SIG-M5 treated with dmso at 0.1 percent for 504 hours (cell line): ENCODE measurements around the gene PTK7.
"Not testable (repeated sequence)": the region's sequence is repeated elsewhere in the genome, so short reads cannot be mapped to it uniquely, and the experiment has no call there.

Experiments
- DNase-seq: peaks from one replicate; lab custom pipeline; 2025; ENCODE audit not compliant: unreplicated experiment; lab: John Stamatoyannopoulos, UW

Gene PTK7

DNA sequence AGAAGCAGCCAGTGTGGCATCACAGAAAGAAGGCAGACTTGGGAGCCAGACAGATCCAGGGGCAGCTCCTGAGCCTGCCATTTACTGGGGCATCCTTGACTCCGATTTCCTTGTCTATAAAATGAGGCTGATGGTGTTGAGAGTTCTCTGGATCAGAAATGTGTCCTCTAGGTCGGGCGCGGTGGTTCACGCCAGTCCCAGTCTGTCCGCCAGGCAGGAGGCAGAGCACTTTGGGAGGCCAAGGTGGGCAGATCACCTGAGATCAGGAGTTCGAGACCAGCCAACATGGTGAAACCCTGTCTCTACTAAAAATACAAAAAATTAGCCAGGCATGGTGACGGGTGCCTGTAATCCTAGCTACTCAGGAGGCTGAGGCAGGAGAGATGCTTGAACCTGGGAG is 41.4 kb downstream of the PTK7 start:
- not testable (repeated sequence) for DNase-seq

DNA sequence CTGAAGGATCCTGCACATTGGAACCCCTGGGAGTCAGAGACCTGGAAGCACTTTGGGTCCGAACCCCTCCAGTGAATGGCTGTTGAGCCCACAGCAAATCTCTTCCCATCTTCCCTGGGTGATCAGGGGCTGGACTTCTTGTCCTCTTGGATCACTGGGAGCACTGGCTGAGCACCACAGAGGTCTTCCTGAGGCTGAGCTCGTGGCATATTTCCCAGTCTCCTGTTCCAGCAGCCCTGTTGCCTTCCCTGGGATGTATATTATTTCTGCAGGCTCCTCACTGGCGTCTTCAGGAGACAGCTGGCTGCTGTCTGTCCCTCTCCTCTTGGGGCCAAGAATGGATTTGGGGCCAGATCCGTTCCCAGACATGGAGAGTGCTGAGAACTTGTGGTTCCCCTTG is 43.4 kb downstream of the PTK7 start:
- DNase-seq = no peak

DNA sequence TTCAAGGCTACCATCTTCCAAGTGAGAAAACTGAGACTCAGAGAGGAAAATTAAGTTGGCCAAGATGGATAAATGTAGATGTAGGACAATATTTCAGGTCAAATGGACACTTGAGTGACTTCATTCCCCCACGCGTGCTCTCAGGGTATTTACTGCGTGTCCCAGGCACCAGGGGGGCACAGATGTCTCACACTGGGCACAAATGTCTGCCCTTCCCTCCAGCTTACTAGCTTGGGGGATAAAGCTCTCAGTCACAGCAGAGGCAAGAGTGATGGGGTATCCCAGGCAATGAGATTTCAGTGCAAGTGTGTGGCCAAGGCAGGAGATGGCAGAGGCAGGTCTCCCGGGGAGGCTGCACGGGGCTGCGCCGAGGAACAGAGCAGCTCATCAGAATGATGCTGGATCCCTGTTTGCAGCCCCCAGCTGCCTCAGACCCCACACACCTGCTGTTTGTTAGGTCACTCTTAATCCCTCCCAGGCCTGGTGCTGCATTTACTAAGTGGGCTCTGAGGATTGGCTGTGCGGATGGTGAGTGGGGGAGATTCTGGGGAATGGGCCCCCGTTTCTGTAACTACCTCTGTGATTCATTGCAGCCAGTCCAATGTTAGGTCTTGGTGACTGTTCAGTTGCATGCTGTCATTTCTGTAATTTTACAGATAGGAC is 44.1 kb downstream of the PTK7 start:
- no peak for DNase-seq

DNA sequence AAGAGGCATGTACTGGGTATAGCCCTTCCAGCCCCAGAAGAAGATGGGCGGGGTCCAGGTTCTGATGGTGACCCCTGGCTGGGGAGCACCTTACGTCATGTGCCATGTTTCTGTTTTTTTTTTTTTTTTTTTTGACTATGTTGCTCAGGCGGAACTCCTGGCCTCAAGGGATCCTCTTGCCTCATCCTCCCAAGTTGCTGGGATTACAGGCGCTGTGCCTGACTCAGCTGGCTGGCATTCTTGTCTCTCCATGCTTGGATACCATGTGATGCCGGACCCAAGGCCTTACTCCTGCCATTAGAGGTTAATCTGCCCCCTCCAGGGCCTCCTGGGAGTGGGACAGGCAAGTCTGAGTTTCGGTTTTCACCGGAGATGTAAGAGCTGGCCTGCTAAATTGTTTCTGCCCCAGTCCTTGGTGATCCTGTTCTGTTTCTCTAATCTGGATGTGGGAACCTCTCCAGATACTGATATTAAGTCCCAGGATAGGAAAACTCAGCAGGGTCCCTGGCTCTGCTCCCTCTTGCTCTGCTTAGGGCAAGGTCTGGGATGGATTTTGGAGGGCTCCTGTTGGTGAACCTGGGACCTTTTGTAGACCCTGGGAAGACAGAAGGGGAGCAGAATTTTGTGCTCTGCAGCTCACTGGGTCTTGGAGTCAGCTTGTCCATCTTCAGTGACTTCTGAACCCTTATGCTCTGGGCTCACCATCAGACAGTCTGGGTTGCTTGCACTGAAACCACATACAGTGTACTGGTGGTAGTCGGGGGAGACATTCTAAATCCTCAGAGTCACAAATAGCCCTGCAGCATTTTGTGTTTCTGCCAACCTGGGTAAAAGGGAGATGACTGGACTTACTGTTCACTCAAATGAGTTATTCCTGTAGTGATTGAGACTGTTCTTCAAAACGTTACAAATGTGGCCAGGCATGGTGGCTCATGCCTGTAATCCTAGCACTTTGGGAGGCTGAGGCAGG is 45.1 kb downstream of the PTK7 start:
- DNase-seq = no peak

DNA sequence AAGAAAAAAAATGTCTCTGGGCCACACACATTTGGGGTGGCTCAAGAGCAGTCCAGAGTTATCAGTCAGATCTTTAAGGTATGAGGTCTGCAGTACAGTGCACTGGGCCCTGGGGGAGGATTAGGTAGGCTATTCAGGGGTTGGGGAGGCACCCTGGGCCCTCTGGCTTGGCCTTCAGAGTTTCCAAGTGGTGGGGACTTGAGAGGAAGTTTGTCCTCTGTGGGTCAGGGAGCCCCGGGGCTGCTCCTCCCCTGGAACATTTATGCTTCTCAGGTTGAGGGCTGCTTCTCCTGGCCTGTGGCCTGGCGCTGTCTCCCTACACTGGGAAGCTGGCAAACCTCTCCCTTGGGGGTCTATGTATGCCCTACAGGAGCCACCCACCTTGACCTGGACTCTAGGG is 46.0 kb downstream of the PTK7 start:
- no peak for DNase-seq

DNA sequence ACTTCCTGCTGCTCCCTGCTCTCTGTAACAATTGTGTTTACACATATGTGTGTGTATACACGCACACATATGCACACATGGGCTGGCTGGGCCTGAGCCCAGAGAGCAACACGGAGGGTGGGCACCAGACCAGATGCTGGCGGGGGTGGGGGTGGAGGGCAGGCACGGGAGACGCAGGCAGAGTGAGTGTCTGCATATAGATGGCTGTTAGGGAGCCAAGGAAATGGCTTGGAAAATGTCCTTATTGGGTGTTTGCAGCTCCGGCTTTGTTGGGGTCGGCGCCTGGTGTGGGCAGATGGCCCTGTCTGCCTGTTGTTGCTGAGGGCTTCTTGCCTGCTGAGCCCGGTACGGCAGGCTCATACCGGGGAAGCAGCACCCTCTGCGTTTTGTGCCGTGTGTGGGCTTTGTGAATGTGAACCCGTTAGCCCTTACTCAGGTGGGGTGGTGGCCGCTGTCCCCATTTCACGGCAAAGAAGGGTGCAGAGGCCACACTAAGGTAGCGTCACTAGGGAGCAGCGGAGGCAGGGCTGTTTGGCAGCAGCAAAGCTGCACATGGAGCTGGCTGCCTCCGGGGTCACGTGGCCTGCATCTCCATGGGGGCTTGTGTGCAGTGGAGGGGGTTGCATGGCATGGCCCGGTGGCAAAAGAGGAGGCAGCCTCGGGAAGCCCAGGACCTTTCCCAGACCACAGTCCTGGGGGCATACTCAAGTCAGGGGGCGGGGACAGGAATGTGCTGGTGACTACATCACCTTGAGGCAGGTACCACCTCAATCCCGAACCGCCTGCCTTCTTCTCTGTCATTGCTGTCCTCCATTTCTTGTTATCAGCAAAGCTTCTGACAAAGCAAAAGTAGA is 47.6 kb downstream of the PTK7 start:
- no peak for DNase-seq

DNA sequence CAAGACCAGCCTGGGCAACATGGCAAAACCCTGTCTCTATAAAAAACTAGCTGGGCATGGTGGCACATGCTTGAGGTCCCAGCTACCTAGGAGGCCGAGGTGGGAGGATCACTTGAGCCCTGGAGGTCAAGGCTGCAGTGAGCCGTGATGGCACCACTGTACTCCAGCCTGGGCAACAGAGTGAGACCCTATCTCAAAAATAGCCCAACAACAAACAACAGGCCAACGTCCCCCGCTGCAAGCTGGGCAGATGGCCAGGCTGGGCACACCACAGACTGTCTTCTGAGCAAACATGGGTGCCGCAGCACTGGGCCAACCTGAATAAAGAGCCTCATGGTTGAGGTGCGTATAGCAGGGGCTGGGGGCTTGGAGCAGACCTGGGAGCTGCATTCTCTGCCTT is 48.4 kb downstream of the PTK7 start:
- DNase-seq = no peak

DNA sequence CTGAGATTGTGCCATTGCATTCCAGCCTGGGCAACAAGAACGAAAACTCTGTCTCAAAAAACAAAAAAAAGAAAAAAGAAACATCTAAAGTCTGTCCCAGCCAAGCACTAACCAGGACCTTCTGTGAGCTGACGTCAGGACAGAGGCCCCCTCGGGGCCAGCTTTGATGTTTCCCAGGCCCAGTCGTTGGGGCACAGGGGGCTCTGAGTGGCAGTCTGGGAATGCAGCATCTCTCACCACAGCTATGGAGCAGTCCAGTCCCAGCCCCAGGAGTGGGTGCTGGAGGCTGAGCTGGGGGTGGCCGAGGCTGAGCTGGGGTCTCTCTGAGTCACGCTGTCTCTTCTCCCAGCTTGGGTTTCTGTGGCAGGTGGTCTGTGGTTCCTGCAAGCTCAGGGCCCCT is 49.0 kb downstream of the PTK7 start:
- DNase-seq = no peak

DNA sequence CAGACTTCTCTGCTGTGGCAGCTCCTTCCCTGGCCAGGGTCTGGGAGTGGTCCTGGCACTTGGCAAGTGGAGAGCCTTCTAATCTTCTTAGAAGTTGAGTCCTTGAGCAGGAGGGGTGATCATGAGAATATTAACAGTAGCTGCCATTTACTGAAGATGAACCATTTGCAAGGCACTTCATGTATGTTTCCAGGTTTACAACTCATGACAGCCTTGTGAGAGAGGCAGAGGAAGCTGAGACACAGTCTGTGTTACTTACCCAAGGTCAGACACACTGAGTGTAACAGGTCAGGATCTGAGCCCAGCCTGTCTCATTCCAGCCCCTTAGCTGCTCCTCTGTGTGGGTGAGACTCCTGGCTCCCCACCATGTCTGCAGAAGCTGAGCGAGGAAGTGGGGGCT is 49.4 kb downstream of the PTK7 start:
- DNase-seq = no peak

DNA sequence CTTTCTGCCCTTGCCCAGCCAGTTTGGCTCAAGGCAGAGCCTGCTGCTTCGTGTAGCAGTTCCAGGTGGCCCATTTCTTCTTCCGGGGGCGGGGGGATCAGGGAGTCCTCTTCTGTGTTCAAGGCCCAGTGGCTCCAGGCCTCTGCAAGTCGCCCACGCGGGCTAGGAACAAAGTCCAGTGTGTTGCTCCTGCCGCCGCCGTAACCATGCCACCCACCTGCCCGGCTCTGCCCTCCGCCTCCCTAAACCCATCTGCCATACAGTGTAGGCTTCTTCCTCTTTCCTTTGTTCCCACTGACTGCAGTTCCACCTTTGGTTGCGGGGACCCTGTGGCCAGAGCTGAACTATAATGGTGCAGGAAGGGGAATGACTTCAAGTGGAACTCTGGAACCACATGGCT is 51.1 kb downstream of the PTK7 start:
- DNase-seq = no peak

DNA sequence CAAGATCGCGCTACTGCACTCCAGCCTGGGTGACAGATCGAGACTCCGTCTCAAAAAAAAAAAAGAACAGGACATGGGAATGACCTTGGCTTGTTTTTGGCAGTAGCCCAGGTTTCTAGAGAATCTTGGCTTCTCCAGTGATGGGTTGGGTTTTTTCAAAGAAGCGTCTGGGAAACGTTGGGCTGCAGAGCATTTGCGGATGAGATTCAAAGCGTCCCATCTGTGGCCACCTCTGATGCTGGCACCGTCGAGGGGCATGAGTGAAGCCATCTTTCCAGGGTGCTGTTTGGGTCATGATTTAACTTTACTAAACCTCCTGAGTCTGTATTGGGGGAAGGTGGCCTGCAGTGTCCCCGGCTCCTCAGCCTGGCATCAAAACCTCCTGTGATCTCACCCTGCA is 51.8 kb downstream of the PTK7 start:
- no peak for DNase-seq

DNA sequence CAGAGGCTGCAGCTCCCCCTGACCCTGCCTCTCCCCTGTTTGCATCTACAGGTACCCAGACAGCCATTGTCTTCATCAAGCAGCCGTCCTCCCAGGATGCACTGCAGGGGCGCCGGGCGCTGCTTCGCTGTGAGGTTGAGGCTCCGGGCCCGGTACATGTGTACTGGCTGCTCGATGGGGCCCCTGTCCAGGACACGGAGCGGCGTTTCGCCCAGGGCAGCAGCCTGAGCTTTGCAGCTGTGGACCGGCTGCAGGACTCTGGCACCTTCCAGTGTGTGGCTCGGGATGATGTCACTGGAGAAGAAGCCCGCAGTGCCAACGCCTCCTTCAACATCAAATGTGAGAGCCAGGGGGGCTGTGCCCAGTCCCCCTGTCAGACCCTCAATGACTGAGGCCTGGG is 52.8 kb downstream of the PTK7 start:
- DNase-seq = no peak

DNA sequence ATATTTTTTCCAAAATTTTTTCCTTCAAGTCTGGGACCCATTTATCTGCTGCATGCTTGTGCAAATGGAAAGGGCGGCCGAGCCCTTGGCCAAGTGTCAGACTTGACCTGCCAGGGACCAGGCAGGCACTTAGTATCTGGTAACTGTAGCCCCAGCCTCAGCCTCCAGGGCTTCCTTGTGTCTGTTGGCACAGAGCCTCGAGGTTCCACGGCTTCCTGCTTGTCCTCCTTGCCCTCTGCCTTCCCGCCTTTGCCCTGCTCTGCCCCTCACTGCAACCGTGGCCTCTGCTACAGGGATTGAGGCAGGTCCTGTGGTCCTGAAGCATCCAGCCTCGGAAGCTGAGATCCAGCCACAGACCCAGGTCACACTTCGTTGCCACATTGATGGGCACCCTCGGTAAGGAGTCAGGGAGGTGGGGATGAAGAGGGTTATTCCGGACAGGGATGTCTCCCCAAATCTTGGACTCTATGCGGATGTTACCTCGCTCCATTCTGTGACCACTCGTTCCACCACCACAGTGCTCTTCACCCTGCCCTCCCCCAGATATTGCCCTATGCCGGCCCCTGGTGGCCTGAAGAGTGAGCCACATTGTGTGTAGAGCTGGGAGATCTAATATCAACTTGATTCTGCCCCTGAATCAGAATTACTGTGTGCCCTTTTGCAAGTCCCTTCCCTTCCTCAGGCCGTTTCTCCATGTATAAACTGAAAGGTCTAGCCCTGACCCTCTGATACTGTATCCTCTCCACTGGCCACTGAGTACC is 53.5 kb downstream of the PTK7 start:
- no peak for DNase-seq

DNA sequence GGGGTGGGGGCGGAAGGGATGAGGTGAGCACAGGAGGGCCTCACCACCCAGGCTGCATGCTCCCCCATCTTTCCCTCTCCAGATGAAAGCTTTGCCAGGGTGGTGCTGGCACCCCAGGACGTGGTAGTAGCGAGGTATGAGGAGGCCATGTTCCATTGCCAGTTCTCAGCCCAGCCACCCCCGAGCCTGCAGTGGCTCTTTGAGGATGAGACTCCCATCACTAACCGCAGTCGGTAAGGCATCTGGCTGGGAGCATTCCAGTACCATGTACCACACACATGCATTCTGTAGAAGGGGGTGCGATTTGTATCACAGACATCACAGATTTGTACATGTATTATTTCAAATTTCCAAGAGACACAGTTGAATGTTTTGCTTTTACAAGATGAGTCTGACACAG is 54.3 kb downstream of the PTK7 start:
- no peak for DNase-seq

DNA sequence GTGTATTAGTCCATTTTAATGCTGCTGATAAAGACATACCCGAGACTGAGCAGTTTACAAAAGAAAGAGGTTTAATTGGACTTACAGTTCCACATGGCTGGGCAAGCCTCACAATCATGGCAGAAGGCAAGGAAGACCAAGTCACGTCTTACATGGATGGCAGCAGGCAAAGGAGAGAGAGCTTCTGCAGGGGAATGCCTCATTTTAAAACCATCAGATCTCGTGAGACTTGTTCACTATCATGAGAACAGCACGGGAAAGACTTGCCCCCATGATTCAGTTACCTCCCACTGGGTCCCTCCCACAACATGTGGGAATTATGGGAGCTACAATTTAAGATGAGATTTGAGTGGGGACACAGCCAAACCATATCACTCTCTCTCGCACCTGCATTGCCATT is 55.3 kb downstream of the PTK7 start:
- DNase-seq = not testable (repeated sequence)

DNA sequence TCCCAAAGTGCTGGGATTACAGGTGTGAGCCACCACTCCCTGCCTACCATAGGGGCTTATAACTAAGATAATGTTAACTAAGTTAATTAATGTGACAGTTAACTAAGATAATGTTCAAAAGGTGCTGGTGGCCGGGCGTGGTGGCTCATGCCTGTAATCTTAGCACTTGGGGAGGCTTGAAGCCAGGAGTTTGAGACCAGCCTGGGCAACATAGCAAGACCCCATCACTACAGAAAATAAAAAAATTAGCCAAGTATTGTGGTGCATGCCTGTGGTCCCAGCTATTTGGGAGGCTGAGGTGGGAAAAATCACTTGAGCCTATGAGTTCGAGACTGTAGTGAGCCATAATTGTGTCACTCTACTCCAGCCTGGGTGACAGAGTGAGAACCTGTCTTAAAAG is 62.2 kb downstream of the PTK7 start:
- DNase-seq = no peak

DNA sequence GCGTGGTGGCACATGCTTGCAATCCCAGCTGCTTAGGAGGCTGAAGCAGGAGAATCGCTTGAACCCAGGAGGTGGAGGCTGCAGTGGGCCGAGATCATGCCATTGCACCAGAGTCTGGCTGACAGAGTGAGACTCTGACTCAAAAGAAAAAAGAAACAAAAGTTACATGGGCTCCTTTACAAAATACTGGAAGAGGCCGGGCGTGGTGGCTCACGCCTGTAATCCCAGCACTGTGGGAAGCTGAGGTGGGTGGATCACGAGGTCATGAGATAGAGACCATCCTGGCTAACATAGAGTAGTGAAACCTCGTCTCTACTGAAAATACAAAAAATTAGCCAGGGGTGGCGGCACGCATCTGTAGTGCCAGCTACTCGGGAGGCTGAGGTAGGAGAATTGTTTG is 63.9 kb downstream of the PTK7 start:
- DNase-seq = not testable (repeated sequence)

DNA sequence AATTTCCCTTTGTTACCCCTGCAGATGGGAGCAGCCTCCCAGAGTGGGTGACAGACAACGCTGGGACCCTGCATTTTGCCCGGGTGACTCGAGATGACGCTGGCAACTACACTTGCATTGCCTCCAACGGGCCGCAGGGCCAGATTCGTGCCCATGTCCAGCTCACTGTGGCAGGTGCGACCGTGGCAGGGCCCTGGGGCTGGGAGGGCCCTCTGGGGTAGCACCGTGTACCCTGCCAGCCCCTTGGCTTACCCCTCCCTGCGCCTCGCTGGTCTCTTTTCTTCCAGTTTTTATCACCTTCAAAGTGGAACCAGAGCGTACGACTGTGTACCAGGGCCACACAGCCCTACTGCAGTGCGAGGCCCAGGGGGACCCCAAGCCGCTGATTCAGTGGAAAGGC is 65.5 kb downstream of the PTK7 start:
- no peak for DNase-seq

DNA sequence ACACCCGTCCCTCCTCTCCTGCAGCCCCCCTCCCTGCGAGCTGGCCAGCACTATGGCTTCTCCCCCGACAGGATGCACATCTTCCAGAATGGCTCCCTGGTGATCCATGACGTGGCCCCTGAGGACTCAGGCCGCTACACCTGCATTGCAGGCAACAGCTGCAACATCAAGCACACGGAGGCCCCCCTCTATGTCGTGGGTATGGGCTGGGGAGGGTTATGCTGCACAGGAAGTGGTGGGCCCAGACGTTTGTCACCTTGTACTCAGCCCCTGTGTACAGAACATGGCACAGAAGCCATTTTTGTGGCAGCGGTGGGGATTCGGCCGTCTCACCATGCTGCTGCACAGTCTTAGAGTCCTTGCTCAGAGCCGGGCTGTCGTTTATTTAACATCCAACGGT is 66.0 kb downstream of the PTK7 start:
- no peak for DNase-seq

DNA sequence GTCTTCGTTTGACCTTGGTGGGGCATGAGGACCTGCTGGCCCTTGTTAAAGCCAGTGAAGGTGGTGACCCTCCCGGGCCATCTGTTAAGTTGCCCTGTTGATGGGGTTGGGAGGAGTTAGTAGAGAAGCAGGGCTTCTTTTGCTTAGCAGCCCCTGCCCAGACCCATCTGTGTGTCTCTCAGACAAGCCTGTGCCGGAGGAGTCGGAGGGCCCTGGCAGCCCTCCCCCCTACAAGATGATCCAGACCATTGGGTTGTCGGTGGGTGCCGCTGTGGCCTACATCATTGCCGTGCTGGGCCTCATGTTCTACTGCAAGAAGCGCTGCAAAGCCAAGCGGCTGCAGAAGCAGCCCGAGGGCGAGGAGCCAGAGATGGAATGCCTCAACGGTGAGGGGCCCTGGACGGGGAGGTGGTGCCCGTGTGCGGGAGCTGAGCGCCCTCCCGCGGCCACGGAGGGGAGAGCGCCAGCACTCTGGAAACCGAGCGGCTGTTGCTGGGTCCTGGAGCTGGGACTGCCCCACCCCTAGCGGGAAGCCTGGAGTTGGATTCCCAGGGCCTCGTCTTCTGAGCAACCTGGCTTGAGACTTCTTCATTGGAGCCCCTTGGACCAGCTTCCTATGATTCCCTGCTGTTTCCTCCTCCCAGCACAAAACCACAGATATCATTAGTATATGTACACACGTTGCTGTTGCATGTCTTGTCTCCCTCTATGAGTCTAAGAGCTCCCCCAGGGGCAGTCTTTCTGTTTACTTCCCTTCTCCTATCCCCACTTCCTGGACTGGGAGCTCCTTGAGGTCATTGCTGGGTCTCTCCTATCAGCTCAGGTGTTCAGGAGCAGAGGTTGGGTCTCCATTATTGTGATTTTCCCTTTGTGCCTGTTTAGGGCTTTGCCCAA is 67.4 kb downstream of the PTK7 start:
- peak; percentile 84 for DNase-seq
